Measurements from ENCODE around the gene GNA12. TPM values are rescaled to one million over a fixed set of nuclear protein-coding genes. Genes with fewer than 3 reads are reported as not detected.

Gene GNA12
- total and polyA plus RNA-seq, 9 of the 15 experiments (the other 6 are each of a cell fraction or from before 2014, with no cell fraction given) = 0.65 to 32.7 (median 9.6) TPM

- TF ChIP-seq CREB3L1 (IDR thresholded peaks at IDR 0.05; ENCODE audit: borderline replicate concordance, low read depth) = no peak
- TF ChIP-seq ARID3B (CRISPR knock-in tag; IDR thresholded peaks at IDR 0.05; ENCODE audit: borderline replicate concordance) = no peak
- TF ChIP-seq USF1 (CRISPR knock-in tag; IDR thresholded peaks at IDR 0.05) = no peak
- no peak for TF ChIP-seq ZNF311 (CRISPR knock-in tag; IDR thresholded peaks at IDR 0.05)
- TF ChIP-seq DDX20 (tag; IDR thresholded peaks at IDR 0.05; ENCODE audit: low read depth) = no peak
- TF ChIP-seq ZBTB1 (CRISPR knock-in tag; IDR thresholded peaks at IDR 0.05; ENCODE audit: borderline replicate concordance, low read depth) = no peak
- no peak for TF ChIP-seq NCOA6 (IDR thresholded peaks at IDR 0.05)
- TF ChIP-seq U2AF1 (optimal IDR thresholded peaks at IDR 0.05; ENCODE audit: low read depth, low read length) = no peak
- no peak for TF ChIP-seq TAF15 (IDR thresholded peaks at IDR 0.05; ENCODE audit: low read depth, low read length)
Observed at GRCh38 chr7:2880051-2880450, 35.9 kb upstream of the GNA12 start (continued).

Measured in K562 (cell line).